ENCODE data around the gene ADAP1. TPM values are rescaled to one million over a fixed set of nuclear protein-coding genes. Genes with fewer than 3 reads are reported as not detected.

ADAP1 gene
- total RNA-seq, 1 experiment from 2014 or later, result 77.6 TPM

DNA sequence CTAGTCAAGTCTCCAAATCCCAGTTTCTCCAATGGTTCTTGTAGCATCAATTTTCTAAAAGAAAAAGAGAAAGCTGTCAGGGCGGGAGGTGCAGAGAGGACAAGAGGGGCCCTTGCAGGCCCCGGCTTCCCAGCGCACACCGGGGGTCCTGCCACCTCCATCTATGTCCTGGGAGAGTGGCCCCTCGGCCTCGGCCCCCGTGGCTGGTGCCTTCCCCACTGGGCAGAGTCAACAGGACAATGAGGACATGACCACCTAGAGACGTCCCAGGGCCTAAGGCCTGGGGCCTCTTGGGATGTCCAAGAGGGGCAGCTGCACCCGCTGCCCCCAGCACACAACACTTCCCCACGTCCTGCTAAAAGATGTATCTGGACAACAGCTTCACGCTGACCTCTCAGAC is 14.9 kb upstream of the ADAP1 start:
- no peak for DNase-seq
- H3K4me3 Mint-ChIP-seq (ENCODE audit: unreplicated experiment), result no peak overlapping the region
- H3K9me3 Mint-ChIP-seq (ENCODE audit: unreplicated experiment), result no peaks in the 10 kb centered on the region
- H3K4me1 ChIP-seq, result peaks cover 14% of the 10 kb centered on the region; the same call in 1 of the 2 replicates
- H3K27me3 ChIP-seq (replicated peaks; ENCODE audit: control insufficient read depth, insufficient read depth, low read length), result no peaks in the 10 kb centered on the region
- no peaks in the 10 kb centered on the region for H3K27me3 Mint-ChIP-seq (ENCODE audit: insufficient read depth, unreplicated experiment)
- peaks cover 1% of the 10 kb centered on the region; the same call in 1 of the 2 replicates for H3K36me3 ChIP-seq (ENCODE audit: control insufficient read depth, insufficient read depth, low read length)
- H3K9me3 ChIP-seq, result no peaks in the 10 kb centered on the region
- H3K36me3 Mint-ChIP-seq (ENCODE audit: insufficient read depth, unreplicated experiment), result peaks cover 94% of the 10 kb centered on the region
- H3K4me3 ChIP-seq (ENCODE audit: low read depth, low read length), result no peak overlapping the region
- intact Hi-C loops (cut with micrococcal nuclease; ENCODE audit: unreplicated experiment), result no loop called here
- CTCF ChIA-PET, result interaction anchor here (0.7 kb wide), 1 partner anchor 8 kb away, joined by 7 read pairs; no protein-coding TSS in a partner anchor
- POLR2A ChIA-PET, result no interaction called here
- TF ChIP-seq, protein P1, sequence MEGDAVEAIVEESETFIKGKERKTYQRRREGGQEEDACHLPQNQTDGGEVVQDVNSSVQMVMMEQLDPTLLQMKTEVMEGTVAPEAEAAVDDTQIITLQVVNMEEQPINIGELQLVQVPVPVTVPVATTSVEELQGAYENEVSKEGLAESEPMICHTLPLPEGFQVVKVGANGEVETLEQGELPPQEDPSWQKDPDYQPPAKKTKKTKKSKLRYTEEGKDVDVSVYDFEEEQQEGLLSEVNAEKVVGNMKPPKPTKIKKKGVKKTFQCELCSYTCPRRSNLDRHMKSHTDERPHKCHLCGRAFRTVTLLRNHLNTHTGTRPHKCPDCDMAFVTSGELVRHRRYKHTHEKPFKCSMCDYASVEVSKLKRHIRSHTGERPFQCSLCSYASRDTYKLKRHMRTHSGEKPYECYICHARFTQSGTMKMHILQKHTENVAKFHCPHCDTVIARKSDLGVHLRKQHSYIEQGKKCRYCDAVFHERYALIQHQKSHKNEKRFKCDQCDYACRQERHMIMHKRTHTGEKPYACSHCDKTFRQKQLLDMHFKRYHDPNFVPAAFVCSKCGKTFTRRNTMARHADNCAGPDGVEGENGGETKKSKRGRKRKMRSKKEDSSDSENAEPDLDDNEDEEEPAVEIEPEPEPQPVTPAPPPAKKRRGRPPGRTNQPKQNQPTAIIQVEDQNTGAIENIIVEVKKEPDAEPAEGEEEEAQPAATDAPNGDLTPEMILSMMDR (IDR thresholded peaks at IDR 0.05; ENCODE audit: insufficient read depth in 1 of 2, low read depth in 1 of 2, low read length in 1 of 2, severe bottlenecking in 1 of 2, unreplicated experiment in 1 of 2), result no peak
- no TSS peak for BruUV-seq (replicated peaks)
- H3K27ac Mint-ChIP-seq (ENCODE audit: unreplicated experiment), result no peak overlapping the region
- no peaks in the 10 kb centered on the region for H3K4me1 Mint-ChIP-seq (ENCODE audit: low read depth, unreplicated experiment)

DNA sequence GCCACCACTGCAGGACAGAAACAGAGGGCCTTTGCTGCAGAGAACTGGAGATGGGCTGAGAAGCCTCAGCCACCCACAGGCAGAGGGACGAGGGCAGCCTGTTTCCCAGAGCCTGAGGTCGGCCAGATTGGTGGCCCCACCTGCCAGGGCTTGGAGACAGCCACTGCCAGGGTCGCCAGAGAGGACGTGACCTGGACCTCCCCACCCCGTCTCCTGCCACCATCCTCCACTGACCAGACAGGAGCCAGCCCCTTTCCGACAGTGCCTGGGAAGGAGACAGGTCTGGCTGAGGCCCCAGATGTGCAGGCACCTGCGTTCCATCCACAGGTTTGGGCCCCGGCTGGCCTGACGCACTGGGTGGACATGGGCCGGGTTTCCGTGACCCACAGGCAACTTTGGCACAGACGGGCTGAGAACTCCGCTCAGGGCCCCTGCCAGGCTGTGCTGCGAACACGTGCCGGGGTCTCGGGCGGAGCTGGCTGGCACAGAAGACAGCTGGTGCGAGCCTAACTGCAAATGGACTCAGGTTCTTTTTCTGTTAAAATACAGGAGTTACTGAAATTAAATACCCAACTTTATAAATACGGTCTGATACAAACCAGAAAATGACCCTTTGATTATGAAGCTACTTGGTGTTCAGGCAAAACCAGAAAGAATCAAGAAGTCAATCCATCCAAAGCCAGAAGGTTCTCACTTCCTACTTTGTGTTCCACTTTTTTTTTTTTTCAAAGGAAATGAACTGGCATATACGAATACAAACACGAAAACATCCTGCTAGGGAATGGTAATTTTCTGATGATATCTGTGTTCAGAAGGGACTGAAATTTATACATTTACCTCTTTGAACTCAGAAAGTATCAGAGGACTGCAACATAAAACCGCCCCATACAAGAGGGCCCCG is 14.0 kb upstream of the ADAP1 start:
- Histone ChIP-seq H3K4me1 (peaks cover 11% of the 10 kb centered on the region; the same call in 1 of the 2 replicates), H3K9me3 (0 out of 2 replicates have a peak, but pooled peaks cover under 1% of the 10 kb centered on the region), H3K36me3 (ENCODE audit: control insufficient read depth, insufficient read depth, low read length) (peaks cover 1% of the 10 kb centered on the region; the same call in 1 of the 2 replicates), H3K4me3 (ENCODE audit: low read depth, low read length) (no peak overlapping the region), H3K27me3 (replicated peaks; ENCODE audit: control insufficient read depth, insufficient read depth, low read length) (no peaks in the 10 kb centered on the region)
- no peak for DNase-seq
- Mint-ChIP-seq H3K36me3 (ENCODE audit: insufficient read depth, unreplicated experiment) (peaks cover 94% of the 10 kb centered on the region), H3K4me1 (ENCODE audit: low read depth, unreplicated experiment) (no peaks in the 10 kb centered on the region), H3K27ac (ENCODE audit: unreplicated experiment) (no peak overlapping the region), H3K27me3 (ENCODE audit: insufficient read depth, unreplicated experiment) (no peaks in the 10 kb centered on the region), H3K9me3 (ENCODE audit: unreplicated experiment) (no peaks in the 10 kb centered on the region), H3K4me3 (ENCODE audit: unreplicated experiment) (no peak overlapping the region)
- TF ChIP-seq, protein P1 (IDR thresholded peaks at IDR 0.05; ENCODE audit: insufficient read depth in 1 of 2, low read depth in 1 of 2, low read length in 1 of 2, severe bottlenecking in 1 of 2, unreplicated experiment in 1 of 2), result no peak
- intact Hi-C loops (cut with micrococcal nuclease; ENCODE audit: unreplicated experiment), result no loop called here
- POLR2A ChIA-PET, result interaction anchor here (0.7 kb wide), 1 partner anchor 153 kb away, joined by 3 read pairs; no protein-coding TSS in a partner anchor
- BruUV-seq (replicated peaks), result no TSS peak
- CTCF ChIA-PET, result no interaction called here

DNA sequence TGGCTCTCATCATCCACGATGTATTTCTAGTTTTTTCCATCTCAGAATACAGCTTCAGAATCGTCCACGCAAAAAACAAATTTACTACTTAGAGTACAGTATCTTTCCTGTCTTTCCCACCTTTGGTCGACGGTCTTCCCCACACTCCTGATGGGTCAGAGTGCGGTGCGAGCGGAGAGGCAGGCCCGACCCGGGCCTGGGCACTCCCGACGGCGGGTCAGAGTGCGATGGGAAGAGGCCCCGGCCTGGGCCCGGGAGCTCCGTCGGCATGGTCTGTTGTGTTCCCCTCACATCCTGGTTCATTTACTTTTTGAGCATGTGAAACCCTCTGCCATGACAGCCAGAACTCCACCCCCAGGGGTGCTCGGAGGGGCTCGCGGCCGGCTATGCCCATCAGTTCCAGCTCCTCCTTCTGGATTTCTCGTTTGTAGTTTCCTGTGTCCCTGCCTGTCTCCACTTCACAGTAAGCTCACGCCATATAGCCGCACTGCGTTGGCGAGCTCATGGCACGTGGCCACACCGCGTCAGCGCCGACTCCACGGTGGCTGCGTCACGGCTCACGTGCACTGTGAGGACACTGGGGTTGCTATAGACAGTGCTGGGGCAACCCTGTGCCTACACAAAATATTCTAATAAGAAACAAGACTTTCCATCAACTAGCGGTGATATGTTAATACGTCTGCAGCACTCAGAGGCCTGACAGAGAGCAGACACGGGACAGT is 13.0 kb upstream of the ADAP1 start:
- H3K4me1 ChIP-seq, result peaks cover 2% of the 10 kb centered on the region; the same call in 1 of the 2 replicates
- no peak for DNase-seq
- intact Hi-C loops (cut with micrococcal nuclease; ENCODE audit: unreplicated experiment), result no loop called here
- POLR2A ChIA-PET, result interaction anchor here (0.6 kb wide), 1 partner anchor 8 kb away, joined by 3 read pairs; the partner anchor contains the start of gene COX19
- peaks cover 1% of the 10 kb centered on the region; the same call in 1 of the 2 replicates for H3K36me3 ChIP-seq (ENCODE audit: control insufficient read depth, insufficient read depth, low read length)
- TF ChIP-seq, protein P1 (IDR thresholded peaks at IDR 0.05; ENCODE audit: insufficient read depth in 1 of 2, low read depth in 1 of 2, low read length in 1 of 2, severe bottlenecking in 1 of 2, unreplicated experiment in 1 of 2), result no peak
- Mint-ChIP-seq H3K9me3 (ENCODE audit: unreplicated experiment) (no peaks in the 10 kb centered on the region), H3K4me1 (ENCODE audit: low read depth, unreplicated experiment) (no peaks in the 10 kb centered on the region), H3K27me3 (ENCODE audit: insufficient read depth, unreplicated experiment) (no peaks in the 10 kb centered on the region), H3K27ac (ENCODE audit: unreplicated experiment) (no peak overlapping the region), H3K36me3 (ENCODE audit: insufficient read depth, unreplicated experiment) (peaks cover 94% of the 10 kb centered on the region), H3K4me3 (ENCODE audit: unreplicated experiment) (no peak overlapping the region)
- H3K9me3 ChIP-seq, result peaks cover 3% of the 10 kb centered on the region; the same call in 1 of the 2 replicates
- no peaks in the 10 kb centered on the region for H3K27me3 ChIP-seq (replicated peaks; ENCODE audit: control insufficient read depth, insufficient read depth, low read length)
- H3K4me3 ChIP-seq (ENCODE audit: low read depth, low read length), result no peak overlapping the region
- no TSS peak for BruUV-seq (replicated peaks)
- CTCF ChIA-PET, result interaction anchor here (0.9 to 1.0 kb wide), 2 partner anchors 26 to 156 kb away, joined by 3 to 4 read pairs; no protein-coding TSS in a partner anchor

Measured in Caco-2 (cell line).